Prostate gland (tissue), 2 donors: ENCODE measurements around the gene SIGLEC14.

Experiments
- POLR2A ChIP-seq: fragments of 450-650 bp; IDR thresholded peaks from one replicate; pipeline ENCODE4 v1.6.1; 2016; ENCODE audit warnings: antibody characterized with exemption, mild to moderate bottlenecking
- POLR2AphosphoS5 ChIP-seq: sonication (generic); formaldehyde crosslinking; IDR thresholded peaks from one replicate; pipeline ENCODE4 v1.6.1; 2017; ENCODE audit warnings: antibody characterized with exemption
- TF ChIP-seq, protein P1 (sequence below), 4 experiments: fragments of 200-600 bp in 2 of 4; fragments of 450-650 bp in 2 of 4; sonication (generic) in 2 of 4; IDR thresholded peaks; 1 replicate in 3 of 4; 2 replicates in 1 of 4; pipeline ENCODE4 v1.5.1; 2016 to 2019; ENCODE audit warnings: antibody characterized with exemption in 4 of 4, mild to moderate bottlenecking in 2 of 4, moderate library complexity in 2 of 4

- TF ChIP-seq, protein P1, sequence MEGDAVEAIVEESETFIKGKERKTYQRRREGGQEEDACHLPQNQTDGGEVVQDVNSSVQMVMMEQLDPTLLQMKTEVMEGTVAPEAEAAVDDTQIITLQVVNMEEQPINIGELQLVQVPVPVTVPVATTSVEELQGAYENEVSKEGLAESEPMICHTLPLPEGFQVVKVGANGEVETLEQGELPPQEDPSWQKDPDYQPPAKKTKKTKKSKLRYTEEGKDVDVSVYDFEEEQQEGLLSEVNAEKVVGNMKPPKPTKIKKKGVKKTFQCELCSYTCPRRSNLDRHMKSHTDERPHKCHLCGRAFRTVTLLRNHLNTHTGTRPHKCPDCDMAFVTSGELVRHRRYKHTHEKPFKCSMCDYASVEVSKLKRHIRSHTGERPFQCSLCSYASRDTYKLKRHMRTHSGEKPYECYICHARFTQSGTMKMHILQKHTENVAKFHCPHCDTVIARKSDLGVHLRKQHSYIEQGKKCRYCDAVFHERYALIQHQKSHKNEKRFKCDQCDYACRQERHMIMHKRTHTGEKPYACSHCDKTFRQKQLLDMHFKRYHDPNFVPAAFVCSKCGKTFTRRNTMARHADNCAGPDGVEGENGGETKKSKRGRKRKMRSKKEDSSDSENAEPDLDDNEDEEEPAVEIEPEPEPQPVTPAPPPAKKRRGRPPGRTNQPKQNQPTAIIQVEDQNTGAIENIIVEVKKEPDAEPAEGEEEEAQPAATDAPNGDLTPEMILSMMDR (IDR thresholded peaks at IDR 0.05), result no peak
- TF ChIP-seq POLR2A (no peak), POLR2AphosphoS5 (no peak)
These were observed 30.0 kb upstream of the SIGLEC14 start for GRCh38 chr19:51676566-51677083.
